ENCODE data around the gene MAP3K12. TPM values are rescaled to one million over a fixed set of nuclear protein-coding genes. Genes with fewer than 3 reads are reported as not detected.

Gene MAP3K12
- total RNA-seq, 1 donor from 2014 or later, result 4.8 TPM

DNA sequence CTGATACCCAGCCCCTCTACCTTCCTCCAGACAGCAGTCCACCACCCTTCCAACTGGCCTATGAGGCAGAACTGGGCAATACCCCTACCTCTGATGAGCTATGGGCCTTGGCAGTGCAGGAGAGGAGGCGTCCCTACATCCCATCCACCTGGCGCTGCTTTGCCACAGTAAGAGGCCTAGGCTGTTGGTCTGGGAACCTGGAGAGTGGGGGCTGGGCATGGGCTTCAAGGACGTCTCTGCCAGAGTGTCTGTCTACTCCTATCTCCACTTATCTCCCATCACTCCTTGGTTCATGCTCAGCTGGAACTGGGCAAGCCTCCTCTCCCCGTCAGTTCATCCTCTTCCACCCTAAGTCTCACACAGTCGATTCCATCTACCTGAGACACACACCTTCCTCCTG is 69.1 kb downstream of the MAP3K12 start:
- DNase-seq, result no peak
- Histone ChIP-seq H3K9me3 (replicated peaks) (no peaks in the 10 kb centered on the region), H3K4me1 (no peaks in the 10 kb centered on the region), H3K27ac (replicated peaks) (no peak overlapping the region), H3K4me3 (no peak overlapping the region), H3K36me3 (no peaks in the 10 kb centered on the region), H3K27me3 (ENCODE audit: low read depth) (no peaks in the 10 kb centered on the region)
- TF ChIP-seq, protein P1, sequence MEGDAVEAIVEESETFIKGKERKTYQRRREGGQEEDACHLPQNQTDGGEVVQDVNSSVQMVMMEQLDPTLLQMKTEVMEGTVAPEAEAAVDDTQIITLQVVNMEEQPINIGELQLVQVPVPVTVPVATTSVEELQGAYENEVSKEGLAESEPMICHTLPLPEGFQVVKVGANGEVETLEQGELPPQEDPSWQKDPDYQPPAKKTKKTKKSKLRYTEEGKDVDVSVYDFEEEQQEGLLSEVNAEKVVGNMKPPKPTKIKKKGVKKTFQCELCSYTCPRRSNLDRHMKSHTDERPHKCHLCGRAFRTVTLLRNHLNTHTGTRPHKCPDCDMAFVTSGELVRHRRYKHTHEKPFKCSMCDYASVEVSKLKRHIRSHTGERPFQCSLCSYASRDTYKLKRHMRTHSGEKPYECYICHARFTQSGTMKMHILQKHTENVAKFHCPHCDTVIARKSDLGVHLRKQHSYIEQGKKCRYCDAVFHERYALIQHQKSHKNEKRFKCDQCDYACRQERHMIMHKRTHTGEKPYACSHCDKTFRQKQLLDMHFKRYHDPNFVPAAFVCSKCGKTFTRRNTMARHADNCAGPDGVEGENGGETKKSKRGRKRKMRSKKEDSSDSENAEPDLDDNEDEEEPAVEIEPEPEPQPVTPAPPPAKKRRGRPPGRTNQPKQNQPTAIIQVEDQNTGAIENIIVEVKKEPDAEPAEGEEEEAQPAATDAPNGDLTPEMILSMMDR (IDR thresholded peaks at IDR 0.05; ENCODE audit: borderline replicate concordance), result no peak
- intact Hi-C loops (cut with micrococcal nuclease), result no loop called here

Other genes starting within 250 kb of the MAP3K12 start
- 0.36 TPM for gene ESPL1, start 231.2 kb downstream of the MAP3K12 start, total RNA-seq
- gene PFDN5, start 203.9 kb downstream of the MAP3K12 start, total RNA-seq, result 399 TPM
- gene MYG1, start 199.8 kb downstream of the MAP3K12 start, total RNA-seq, result 34.8 TPM
- 45.1 TPM for gene AAAS, start 177.8 kb downstream of the MAP3K12 start, total RNA-seq
- gene SP7, start 163.1 kb downstream of the MAP3K12 start, total RNA-seq, result not detected
- gene SP1, start 119.3 kb downstream of the MAP3K12 start, total RNA-seq, result 27.4 TPM
- 0.36 TPM for gene AMHR2, start 75.6 kb downstream of the MAP3K12 start, total RNA-seq
- 53.1 TPM for gene PRR13, start 57.7 kb downstream of the MAP3K12 start, total RNA-seq
- gene PCBP2, start 47.4 kb downstream of the MAP3K12 start, total RNA-seq, result 530 TPM
- gene TARBP2, start 1.8 kb upstream of the MAP3K12 start, total RNA-seq, result 12.9 TPM
- gene NPFF, start 8.0 kb upstream of the MAP3K12 start, total RNA-seq, result not detected
- gene ATF7, start 126.9 kb upstream of the MAP3K12 start, total RNA-seq, result 29.8 TPM
- gene ATP5MC2, start 176.6 kb upstream of the MAP3K12 start, total RNA-seq, result 534 TPM
- gene CALCOCO1, start 228.0 kb upstream of the MAP3K12 start, total RNA-seq, result 201 TPM